Peyer's patch (tissue), 4 donors: ENCODE results near the gene SAA1. TPM values are rescaled to one million over a fixed set of nuclear protein-coding genes. Genes with fewer than 3 reads are reported as not detected.

ENCODE experiments used
- DNase-seq, 3 donors: peaks; one replicate each; pipeline ENCODE4 v3.0.0-alpha.2; 2017 to 2019
- H3K27ac ChIP-seq, 4 donors: fragments of 200-600 bp; sonication (generic); one replicate each; pipeline ENCODE4 v1.5.1; 2016 to 2019
- H3K27me3 ChIP-seq, 2 donors: fragments of 200-600 bp; sonication (generic); one replicate each; pipeline ENCODE4 v1.5.1; 2019
- H3K36me3 ChIP-seq, 3 donors: fragments of 200-600 bp; sonication (generic); one replicate each; pipeline ENCODE4 v1.5.1; 2016 to 2019
- H3K4me1 ChIP-seq, 4 donors: fragments of 200-600 bp; sonication (generic); one replicate each; pipeline ENCODE4 v1.5.1; 2016 to 2019
- H3K4me3 ChIP-seq, 4 donors: fragments of 200-600 bp; sonication (generic); 1 replicate in 3 of 4; 2 replicates in 1 of 4; pipeline ENCODE4 v1.5.1; 2016 to 2019; ENCODE audit warnings: mild to moderate bottlenecking in 1 of 4
- H3K9me3 ChIP-seq, 4 donors: fragments of 200-600 bp; sonication (generic); one replicate each; pipeline ENCODE4 v1.5.1; 2016 to 2019; ENCODE audit warnings: mild to moderate bottlenecking in 1 of 4
- POLR2A ChIP-seq, 2 donors: fragments of 450-650 bp; IDR thresholded peaks; one replicate each; pipeline ENCODE4 v1.5.1; 2017; ENCODE audit warnings: antibody characterized with exemption in 2 of 2, mild to moderate bottlenecking in 2 of 2, moderate library complexity in 2 of 2
- total RNA-seq, 4 donors: library from RNA; depleted of rRNA; stranded (reverse); fragments of >200 nt; gene quantifications; one replicate each; pipeline ENCODE4 v1.1.0, GENCODE V29; 2016
- TF ChIP-seq, protein P1 (sequence below), 6 experiments: fragments of 450-650 bp in 4 of 6; fragments of 200-600 bp in 2 of 6; sonication (generic) in 1 of 6; IDR thresholded peaks; one replicate each; pipeline ENCODE4 v1.5.1; 2017 to 2019; ENCODE audit warnings: antibody characterized with exemption in 6 of 6, mild to moderate bottlenecking in 3 of 6, moderate library complexity in 1 of 6

SAA1 gene
- total RNA-seq, 4 donors from 2014 or later = 4.7 TPM; not detected in 3

DNA sequence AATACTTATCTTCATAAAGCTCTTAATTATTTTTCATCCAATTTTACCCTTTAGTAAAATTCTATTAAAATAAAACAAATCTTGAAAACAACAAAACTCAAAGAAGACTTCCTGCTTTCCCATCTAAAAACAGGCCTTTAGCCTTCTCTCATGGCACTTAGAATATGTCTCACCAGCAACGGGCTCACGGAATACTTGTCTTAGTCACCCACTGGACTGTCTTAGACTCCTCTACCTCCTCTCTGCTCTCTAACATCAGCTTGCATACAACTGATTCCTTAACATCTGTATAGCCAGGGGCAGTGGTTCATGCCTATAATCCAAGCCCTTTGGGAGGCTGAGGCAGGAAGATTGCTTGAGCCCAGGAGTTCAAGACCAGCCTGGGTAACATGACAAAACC, 42.2 kb downstream of the SAA1 start:
- no peaks in the 10 kb centered on the region for H3K9me3 ChIP-seq
- TF ChIP-seq, protein P1, sequence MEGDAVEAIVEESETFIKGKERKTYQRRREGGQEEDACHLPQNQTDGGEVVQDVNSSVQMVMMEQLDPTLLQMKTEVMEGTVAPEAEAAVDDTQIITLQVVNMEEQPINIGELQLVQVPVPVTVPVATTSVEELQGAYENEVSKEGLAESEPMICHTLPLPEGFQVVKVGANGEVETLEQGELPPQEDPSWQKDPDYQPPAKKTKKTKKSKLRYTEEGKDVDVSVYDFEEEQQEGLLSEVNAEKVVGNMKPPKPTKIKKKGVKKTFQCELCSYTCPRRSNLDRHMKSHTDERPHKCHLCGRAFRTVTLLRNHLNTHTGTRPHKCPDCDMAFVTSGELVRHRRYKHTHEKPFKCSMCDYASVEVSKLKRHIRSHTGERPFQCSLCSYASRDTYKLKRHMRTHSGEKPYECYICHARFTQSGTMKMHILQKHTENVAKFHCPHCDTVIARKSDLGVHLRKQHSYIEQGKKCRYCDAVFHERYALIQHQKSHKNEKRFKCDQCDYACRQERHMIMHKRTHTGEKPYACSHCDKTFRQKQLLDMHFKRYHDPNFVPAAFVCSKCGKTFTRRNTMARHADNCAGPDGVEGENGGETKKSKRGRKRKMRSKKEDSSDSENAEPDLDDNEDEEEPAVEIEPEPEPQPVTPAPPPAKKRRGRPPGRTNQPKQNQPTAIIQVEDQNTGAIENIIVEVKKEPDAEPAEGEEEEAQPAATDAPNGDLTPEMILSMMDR (IDR thresholded peaks at IDR 0.05) = no peak
- TF ChIP-seq POLR2A (IDR thresholded peaks at IDR 0.05) = no peak
- no peaks in the 10 kb centered on the region for H3K27me3 ChIP-seq
- H3K36me3 ChIP-seq = peaks cover 0 to 49% (median 4%) of the 10 kb centered on the region in 3 donors
- DNase-seq = no peak
- H3K4me3 ChIP-seq = no peak overlapping the region
- peaks cover 0 to 15% (median 0%) of the 10 kb centered on the region in 4 donors for H3K4me1 ChIP-seq
- no peak overlapping the region for H3K27ac ChIP-seq

DNA sequence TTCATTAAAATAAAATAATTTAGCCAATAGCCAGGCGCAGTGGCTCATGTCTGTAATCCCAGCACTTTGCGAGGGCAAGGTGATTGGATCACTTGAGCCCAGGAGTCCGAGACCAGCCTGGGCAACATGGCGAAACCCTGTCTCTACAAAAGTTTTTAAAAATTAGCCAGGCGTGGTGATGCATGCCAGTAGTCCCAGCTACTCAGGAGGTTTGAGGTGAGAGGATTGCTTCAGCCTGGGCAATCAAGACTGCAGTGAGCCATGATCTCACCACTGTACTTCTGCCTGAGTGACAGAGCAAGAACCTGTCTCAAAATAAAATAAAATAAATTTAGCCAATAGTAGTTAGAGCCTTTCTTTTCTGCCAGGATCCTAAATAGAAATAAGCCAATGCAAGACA, 43.6 kb downstream of the SAA1 start:
- TF ChIP-seq, protein P1 (IDR thresholded peaks at IDR 0.05) = no peak
- TF ChIP-seq POLR2A (IDR thresholded peaks at IDR 0.05) = no peak
- H3K27ac ChIP-seq = peak overlapping the region in 1 of 4 donors; percentile 82
- peaks cover 0 to 45% (median 4%) of the 10 kb centered on the region in 3 donors for H3K36me3 ChIP-seq
- H3K9me3 ChIP-seq = no peaks in the 10 kb centered on the region
- H3K4me3 ChIP-seq = peak overlapping the region in 1 of 4 donors; percentile 19
- H3K4me1 ChIP-seq = peaks cover 0 to 18% (median 0%) of the 10 kb centered on the region in 4 donors
- DNase-seq = no peak
- no peaks in the 10 kb centered on the region for H3K27me3 ChIP-seq

DNA sequence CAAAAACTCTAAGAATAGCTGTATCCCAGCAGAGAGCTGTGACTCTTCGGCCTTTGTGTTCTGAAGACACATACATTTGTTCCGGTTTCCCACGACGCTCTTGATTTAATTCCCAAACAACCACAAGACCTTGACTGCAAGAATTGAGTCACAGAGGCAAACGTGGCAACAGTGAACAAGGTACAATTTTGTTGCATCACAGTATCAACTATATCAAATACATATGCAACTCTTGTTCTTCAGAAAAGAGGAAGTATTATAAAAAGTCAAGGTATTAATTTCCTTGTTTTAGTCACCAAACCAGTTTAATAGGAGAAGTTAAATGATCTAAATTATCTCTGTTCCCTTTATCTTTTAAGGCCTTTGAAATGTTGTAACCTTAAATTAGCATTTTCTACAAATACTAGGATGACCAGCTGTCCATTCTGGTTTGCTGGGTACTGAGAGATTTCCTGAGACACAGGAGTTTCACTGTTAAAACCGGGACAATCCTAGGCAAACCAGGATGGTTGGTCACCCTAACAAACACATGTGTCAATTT, 44.8 kb downstream of the SAA1 start:
- TF ChIP-seq, protein P1 (IDR thresholded peaks at IDR 0.05) = no peak
- peak; percentile 13 to 74 for TF ChIP-seq POLR2A (IDR thresholded peaks at IDR 0.05)
- peaks cover 0 to 12% (median 0%) of the 10 kb centered on the region in 4 donors for H3K4me1 ChIP-seq
- H3K36me3 ChIP-seq = peaks cover 0 to 43% (median 4%) of the 10 kb centered on the region in 3 donors
- H3K4me3 ChIP-seq = peak overlapping the region in 1 of 4 donors; percentile 19
- H3K9me3 ChIP-seq = no peaks in the 10 kb centered on the region
- peak in 1 of 3 donors; percentile 68 for DNase-seq
- peak overlapping the region in 3 of 4 donors; percentile 51 to 82 (median 63) for H3K27ac ChIP-seq
- no peaks in the 10 kb centered on the region for H3K27me3 ChIP-seq

DNA sequence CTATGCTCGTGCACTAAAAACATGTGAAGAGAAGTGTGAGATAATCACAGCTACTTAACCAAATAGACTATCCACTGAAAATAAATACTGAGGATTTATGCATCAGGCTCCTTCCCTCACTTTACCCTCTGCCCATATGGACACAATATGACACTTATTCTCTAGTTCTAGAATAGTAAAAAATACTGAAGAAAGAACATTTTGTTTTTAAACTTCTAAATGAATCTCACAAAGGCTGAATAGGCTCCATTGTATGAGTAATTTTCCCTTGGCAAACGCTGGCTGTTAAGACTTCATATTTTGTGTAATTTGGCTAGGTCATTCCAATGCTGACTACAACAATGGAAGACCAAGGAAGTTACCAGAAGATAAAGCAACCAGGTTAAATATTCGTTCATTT, 45.9 kb downstream of the SAA1 start:
- Histone ChIP-seq H3K36me3 (peaks cover 0 to 32% (median 4%) of the 10 kb centered on the region in 3 donors), H3K27ac (peak overlapping the region in 2 of 4 donors; percentile 60 to 63), H3K9me3 (no peaks in the 10 kb centered on the region), H3K4me1 (peaks cover 0 to 12% (median 0%) of the 10 kb centered on the region in 4 donors), H3K27me3 (no peaks in the 10 kb centered on the region), H3K4me3 (no peak overlapping the region)
- TF ChIP-seq, protein P1 (IDR thresholded peaks at IDR 0.05) = no peak
- no peak for TF ChIP-seq POLR2A (IDR thresholded peaks at IDR 0.05)
- no peak for DNase-seq

DNA sequence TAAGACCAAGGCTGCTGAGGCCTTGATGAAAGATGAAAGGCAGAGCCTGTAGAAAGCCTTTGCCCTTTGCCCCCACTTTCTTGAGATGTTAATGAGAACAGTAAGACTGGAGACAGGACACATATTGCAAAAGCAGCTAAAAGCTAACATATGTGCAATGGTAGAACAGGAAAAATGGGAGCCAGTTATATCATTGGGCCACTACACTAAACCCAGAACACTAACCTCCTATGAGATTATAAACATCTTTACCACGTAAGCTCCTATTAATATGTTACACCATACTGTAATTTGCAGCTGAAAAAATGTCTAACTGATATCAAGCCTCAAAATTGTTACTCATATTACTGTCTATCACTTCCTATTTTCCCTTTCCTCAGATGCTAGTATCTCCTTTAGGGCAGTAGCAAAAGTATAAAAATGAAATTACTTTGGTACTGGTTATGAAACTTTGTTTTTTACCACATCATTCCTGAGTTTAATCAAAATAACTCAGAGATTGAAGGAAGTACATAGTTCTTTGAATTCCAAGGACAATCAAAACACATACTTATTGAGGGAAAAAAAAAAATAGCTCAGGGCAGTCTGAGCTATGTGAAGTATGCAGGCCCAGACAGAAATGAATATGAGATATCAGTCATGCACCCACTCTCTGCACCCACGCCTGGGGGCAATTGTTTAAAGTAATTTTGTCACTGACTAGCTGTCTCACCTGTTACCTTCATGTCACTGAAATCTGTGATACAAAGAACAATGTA, 46.8 kb downstream of the SAA1 start:
- peak in 1 of 3 donors; percentile 52 for DNase-seq
- no peak overlapping the region for H3K4me3 ChIP-seq
- no peaks in the 10 kb centered on the region for H3K9me3 ChIP-seq
- H3K4me1 ChIP-seq = peaks cover 0 to 12% (median 0%) of the 10 kb centered on the region in 4 donors
- peaks cover 0 to 28% (median 4%) of the 10 kb centered on the region in 3 donors for H3K36me3 ChIP-seq
- TF ChIP-seq, protein P1 (IDR thresholded peaks at IDR 0.05) = no peak
- TF ChIP-seq POLR2A (IDR thresholded peaks at IDR 0.05) = no peak
- peak overlapping the region in 2 of 4 donors; percentile 22 to 60 for H3K27ac ChIP-seq
- no peaks in the 10 kb centered on the region for H3K27me3 ChIP-seq
